HCT116 (cell line): ENCODE results near the gene CBR4. TPM values are rescaled to one million over a fixed set of nuclear protein-coding genes. Genes with fewer than 3 reads are reported as not detected.

Experiments
- ATAC-seq: fragments of 200-7000 bp; cut with Tn5 transposase; 2 replicates; pipeline ENCODE4 v1.9.1; 2020; ENCODE audit warnings: mild to moderate bottlenecking, moderate library complexity
- BruUV-seq: library from RNA; stranded (reverse); fragments of 400-500 nt; replicated peaks from 2 replicates; lab custom pipeline; 2021; lab: Mats Ljungman, UMichigan
- CTCF ChIA-PET: fragments of 300-600 bp; sonication (Branson Sonifier 250); formaldehyde crosslinking; loops from one replicate; lab custom pipeline; 2021; ENCODE audit warnings: antibody characterized with exemption; lab: Charles Lee
- POLR2A ChIA-PET: fragments of 300-600, 350-600 bp; sonication (Branson Sonifier 250); formaldehyde crosslinking; loops from one replicate; lab custom pipeline; 2021; ENCODE audit warnings: antibody characterized with exemption; lab: Charles Lee
- RAD21 ChIA-PET, 2 experiments: fragments of 300-600 bp; sonication (Branson Sonifier 250); formaldehyde crosslinking; loops; one replicate each; lab custom pipeline; 2023; ENCODE audit warnings: low total read pairs in 2 of 2; ENCODE audit not compliant: uncharacterized antibody in 2 of 2, unreplicated experiment in 2 of 2, low non-redundant PET in 1 of 2; lab: Charles Lee
- DNase-seq: peaks from one replicate; pipeline ENCODE4 v3.0.0-alpha.2; 2010; ENCODE audit warnings: low read depth, low spot score
- H2AFZ ChIP-seq: fragments of 200-600 bp; shearing (Covaris generic), sonication (generic); 2 replicates; pipeline ENCODE4 v1.6.1; 2017; ENCODE audit warnings: low read depth, mixed run types, mixed read lengths, antibody characterized with exemption, low read length; ENCODE audit not compliant: poor library complexity, severe bottlenecking
- H3K27ac ChIP-seq: 2 replicates; pipeline ENCODE4 v1.5.1; 2012; ENCODE audit warnings: low read depth, low read length
- H3K27me3 ChIP-seq: fragments of 200-600 bp; sonication (generic); 2 replicates; pipeline ENCODE4 v1.6.1; 2016; ENCODE audit warnings: mixed run types, low read length, mixed read lengths; ENCODE audit not compliant: insufficient read depth
- H3K36me3 ChIP-seq, 2 experiments: fragments of 200-500 bp in 1 of 2; fragments of 200-600 bp in 1 of 2; sonication (Bioruptor generic) in 1 of 2; sonication (generic) in 1 of 2; 2 replicates each; pipeline versions ENCODE4 v1.5.1 to v1.6.1; 2014 to 2016; ENCODE audit warnings: low read length in 2 of 2, inconsistent platforms in 1 of 2, mixed read lengths in 1 of 2, mixed run types in 1 of 2; ENCODE audit not compliant: insufficient read depth in 2 of 2, control insufficient read depth in 1 of 2
- H3K4me1 ChIP-seq, 2 experiments: fragments of 200-600 bp in 1 of 2; sonication (generic) in 1 of 2; 2 replicates each; pipeline versions ENCODE4 v1.5.1 to v1.6.1; 2012 to 2017; ENCODE audit warnings: low read length in 2 of 2, inconsistent platforms in 1 of 2, mild to moderate bottlenecking in 1 of 2, mixed read lengths in 1 of 2, mixed run types in 1 of 2, moderate library complexity in 1 of 2; ENCODE audit not compliant: insufficient read depth in 2 of 2, control insufficient read depth in 1 of 2
- H3K4me2 ChIP-seq: fragments of 200-600 bp; sonication (generic); 2 replicates; pipeline ENCODE4 v1.6.1; 2017; ENCODE audit warnings: mixed run types, low read length, mixed read lengths
- H3K4me3 ChIP-seq, 2 experiments: fragments of 200-600 bp in 1 of 2; sonication (generic) in 1 of 2; replicated peaks in 1 of 2; 2 replicates each; pipeline ENCODE4 v1.5.1; 2011 to 2016; ENCODE audit warnings: low read length in 2 of 2, control low read depth in 1 of 2, low read depth in 1 of 2, mild to moderate bottlenecking in 1 of 2, mixed read lengths in 1 of 2, mixed run types in 1 of 2
- H3K79me2 ChIP-seq: fragments of 200-600 bp; sonication (generic); 2 replicates; pipeline ENCODE4 v1.6.1; 2017; ENCODE audit warnings: mild to moderate bottlenecking, mixed run types, low read length, moderate library complexity, mixed read lengths; ENCODE audit not compliant: insufficient read depth
- H3K9ac ChIP-seq: fragments of 200-600 bp; sonication (generic); 2 replicates; pipeline ENCODE4 v1.6.1; 2016; ENCODE audit warnings: low read length, mixed read lengths
- H3K9me2 ChIP-seq: fragments of 200-600 bp; sonication (generic), shearing (Covaris generic); 2 replicates; pipeline ENCODE4 v1.6.1; 2017; ENCODE audit warnings: mixed run types, mild to moderate bottlenecking, moderate library complexity; ENCODE audit not compliant: insufficient read depth
- H3K9me3 ChIP-seq, 2 experiments: fragments of 200-500 bp in 1 of 2; fragments of 200-600 bp in 1 of 2; sonication (Bioruptor generic) in 1 of 2; sonication (generic) in 1 of 2; 2 replicates each; pipeline ENCODE4 v1.6.1; 2014 to 2017; ENCODE audit warnings: low read length in 2 of 2, mixed read lengths in 2 of 2, inconsistent platforms in 1 of 2, low read depth in 1 of 2, mild to moderate bottlenecking in 1 of 2, mixed run types in 1 of 2, moderate library complexity in 1 of 2; ENCODE audit not compliant: control insufficient read depth in 1 of 2, insufficient read depth in 1 of 2
- H4K20me1 ChIP-seq: fragments of 200-600 bp; sonication (generic), shearing (Covaris generic); 2 replicates; pipeline ENCODE4 v1.6.1; 2017; ENCODE audit warnings: mixed run types, mild to moderate bottlenecking, moderate library complexity; ENCODE audit not compliant: insufficient read depth
- CEBPB ChIP-seq: IDR thresholded peaks from 2 replicates; pipeline ENCODE4 v1.6.1; 2012; ENCODE audit warnings: low read depth
- EGR1 ChIP-seq: IDR thresholded peaks from 2 replicates; pipeline ENCODE4 v1.6.1; 2012; ENCODE audit warnings: low read depth
- ELF1 ChIP-seq: IDR thresholded peaks from 2 replicates; pipeline ENCODE4 v1.6.1; 2012; ENCODE audit warnings: low read depth, borderline replicate concordance
- FOSL1 ChIP-seq: IDR thresholded peaks from 2 replicates; pipeline ENCODE4 v1.6.1; 2012; ENCODE audit warnings: low read depth
- JUND ChIP-seq: IDR thresholded peaks from 2 replicates; pipeline ENCODE4 v1.6.1; 2012
- POLR2A ChIP-seq: IDR thresholded peaks from 2 replicates; pipeline ENCODE4 v1.7.0; 2011; ENCODE audit warnings: borderline replicate concordance; ENCODE audit not compliant: insufficient read depth, insufficient read length; ENCODE audit errors: extremely low read depth
- POLR2AphosphoS5 ChIP-seq: IDR thresholded peaks from 2 replicates; pipeline ENCODE4 v1.6.1; 2011; ENCODE audit warnings: mild to moderate bottlenecking, low read depth, low read length, moderate library complexity
- SIN3A ChIP-seq: IDR thresholded peaks from 2 replicates; pipeline ENCODE4 v1.6.1; 2012; ENCODE audit warnings: low read depth
- SRF ChIP-seq: IDR thresholded peaks from 2 replicates; pipeline ENCODE4 v1.6.1; 2012; ENCODE audit warnings: low read depth
- TCF7L2 ChIP-seq: IDR thresholded peaks from 2 replicates; pipeline ENCODE4 v1.7.0; 2011; ENCODE audit warnings: borderline replicate concordance, inconsistent platforms; ENCODE audit not compliant: insufficient read depth, insufficient read length; ENCODE audit errors: extremely low read depth
- ZNF274 ChIP-seq: fragments of 200-500 bp; sonication (Bioruptor generic); IDR thresholded peaks from 2 replicates; pipeline ENCODE4 v1.6.1; 2014; ENCODE audit warnings: mild to moderate bottlenecking, low read depth, low read length, inconsistent platforms
- intact Hi-C: fragments of 100-400 bp; cut with micrococcal nuclease; formaldehyde crosslinking; loops from 2 replicates; pipeline ENCODE4 v1.10.0; 2022
- total RNA-seq: library from RNA; stranded (reverse); gene quantifications from one replicate; pipeline ENCODE4 v1.2.1, GENCODE V29; 2021; ENCODE audit not compliant: unreplicated experiment
- TF ChIP-seq, protein P1 (sequence below): IDR thresholded peaks from 2 replicates; pipeline ENCODE4 v1.6.1; 2012
- TF ChIP-seq, protein P2 (sequence below), 3 experiments: fragments of 200-600 bp in 1 of 3; sonication (generic) in 1 of 3; IDR thresholded peaks in 2 of 3; conservative IDR thresholded peaks in 1 of 3; 2 replicates each; pipeline ENCODE4 v1.5.1; 2012 to 2017; ENCODE audit warnings: low read depth in 2 of 3, low read length in 2 of 3, antibody characterized with exemption in 1 of 3, borderline replicate concordance in 1 of 3, control low read depth in 1 of 3, mild to moderate bottlenecking in 1 of 3, mixed read lengths in 1 of 3, mixed run types in 1 of 3, moderate library complexity in 1 of 3; ENCODE audit not compliant: insufficient read depth in 1 of 3
- TF ChIP-seq, protein P3 (sequence below): IDR thresholded peaks from 2 replicates; pipeline ENCODE4 v1.6.1; 2012; ENCODE audit warnings: low read depth

The CBR4 gene
- total RNA-seq, 1 experiment from 2014 or later, result 32.3 TPM

DNA sequence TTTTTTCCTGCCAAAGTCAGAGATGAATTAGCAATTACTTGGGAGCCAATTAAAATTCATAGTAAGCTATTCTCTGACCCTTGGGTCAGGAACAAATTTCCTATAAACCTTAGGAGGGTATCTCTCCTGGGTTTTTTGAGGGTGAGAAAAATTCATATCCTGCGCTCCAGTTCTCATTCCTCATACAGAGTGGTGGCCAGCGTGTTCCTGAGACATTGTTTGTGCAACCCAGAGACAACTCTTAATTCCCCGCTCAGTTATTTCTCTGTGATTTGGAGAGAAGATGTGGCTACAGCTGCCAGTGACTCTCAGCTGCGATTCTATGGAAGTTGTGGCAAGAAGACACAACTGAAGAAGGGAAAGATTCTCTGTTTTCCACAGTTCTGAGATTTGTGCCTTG, 37.9 kb upstream of the CBR4 start:
- Histone ChIP-seq H3K9ac (no peak overlapping the region), H3K9me3 (no peaks in the 10 kb centered on the region), H3K9me2 (no peaks in the 10 kb centered on the region), H3K4me1 (no peaks in the 10 kb centered on the region), H3K36me3 (no peaks in the 10 kb centered on the region), H3K27me3 (no peaks in the 10 kb centered on the region), H4K20me1 (no peaks in the 10 kb centered on the region), H3K27ac (no peak overlapping the region), H2AFZ (no peak overlapping the region), H3K4me2 (no peak overlapping the region), H3K79me2 (no peaks in the 10 kb centered on the region), H3K4me3 (no peak overlapping the region)
- ATAC-seq, result no peak
- intact Hi-C loops, result no loop called here
- TF ChIP-seq ZNF274 (no peak), TCF7L2 (no peak), FOSL1 (no peak), EGR1 (no peak), CEBPB (no peak), SIN3A (no peak), JUND (no peak), POLR2AphosphoS5 (no peak), SRF (no peak), POLR2A (no peak), ELF1 (no peak)
- TF ChIP-seq, protein P1, sequence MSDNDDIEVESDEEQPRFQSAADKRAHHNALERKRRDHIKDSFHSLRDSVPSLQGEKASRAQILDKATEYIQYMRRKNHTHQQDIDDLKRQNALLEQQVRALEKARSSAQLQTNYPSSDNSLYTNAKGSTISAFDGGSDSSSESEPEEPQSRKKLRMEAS, result no peak
- TF ChIP-seq, protein P2, sequence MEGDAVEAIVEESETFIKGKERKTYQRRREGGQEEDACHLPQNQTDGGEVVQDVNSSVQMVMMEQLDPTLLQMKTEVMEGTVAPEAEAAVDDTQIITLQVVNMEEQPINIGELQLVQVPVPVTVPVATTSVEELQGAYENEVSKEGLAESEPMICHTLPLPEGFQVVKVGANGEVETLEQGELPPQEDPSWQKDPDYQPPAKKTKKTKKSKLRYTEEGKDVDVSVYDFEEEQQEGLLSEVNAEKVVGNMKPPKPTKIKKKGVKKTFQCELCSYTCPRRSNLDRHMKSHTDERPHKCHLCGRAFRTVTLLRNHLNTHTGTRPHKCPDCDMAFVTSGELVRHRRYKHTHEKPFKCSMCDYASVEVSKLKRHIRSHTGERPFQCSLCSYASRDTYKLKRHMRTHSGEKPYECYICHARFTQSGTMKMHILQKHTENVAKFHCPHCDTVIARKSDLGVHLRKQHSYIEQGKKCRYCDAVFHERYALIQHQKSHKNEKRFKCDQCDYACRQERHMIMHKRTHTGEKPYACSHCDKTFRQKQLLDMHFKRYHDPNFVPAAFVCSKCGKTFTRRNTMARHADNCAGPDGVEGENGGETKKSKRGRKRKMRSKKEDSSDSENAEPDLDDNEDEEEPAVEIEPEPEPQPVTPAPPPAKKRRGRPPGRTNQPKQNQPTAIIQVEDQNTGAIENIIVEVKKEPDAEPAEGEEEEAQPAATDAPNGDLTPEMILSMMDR (IDR thresholded peaks at IDR 0.05 in 2 of 3, conservative IDR thresholded peaks at IDR 0.05 in 1 of 3; ENCODE audit: borderline replicate concordance in 1 of 3, insufficient read depth in 1 of 3, low read depth in 2 of 3, low read length in 2 of 3), result no peak
- TF ChIP-seq, protein P3, sequence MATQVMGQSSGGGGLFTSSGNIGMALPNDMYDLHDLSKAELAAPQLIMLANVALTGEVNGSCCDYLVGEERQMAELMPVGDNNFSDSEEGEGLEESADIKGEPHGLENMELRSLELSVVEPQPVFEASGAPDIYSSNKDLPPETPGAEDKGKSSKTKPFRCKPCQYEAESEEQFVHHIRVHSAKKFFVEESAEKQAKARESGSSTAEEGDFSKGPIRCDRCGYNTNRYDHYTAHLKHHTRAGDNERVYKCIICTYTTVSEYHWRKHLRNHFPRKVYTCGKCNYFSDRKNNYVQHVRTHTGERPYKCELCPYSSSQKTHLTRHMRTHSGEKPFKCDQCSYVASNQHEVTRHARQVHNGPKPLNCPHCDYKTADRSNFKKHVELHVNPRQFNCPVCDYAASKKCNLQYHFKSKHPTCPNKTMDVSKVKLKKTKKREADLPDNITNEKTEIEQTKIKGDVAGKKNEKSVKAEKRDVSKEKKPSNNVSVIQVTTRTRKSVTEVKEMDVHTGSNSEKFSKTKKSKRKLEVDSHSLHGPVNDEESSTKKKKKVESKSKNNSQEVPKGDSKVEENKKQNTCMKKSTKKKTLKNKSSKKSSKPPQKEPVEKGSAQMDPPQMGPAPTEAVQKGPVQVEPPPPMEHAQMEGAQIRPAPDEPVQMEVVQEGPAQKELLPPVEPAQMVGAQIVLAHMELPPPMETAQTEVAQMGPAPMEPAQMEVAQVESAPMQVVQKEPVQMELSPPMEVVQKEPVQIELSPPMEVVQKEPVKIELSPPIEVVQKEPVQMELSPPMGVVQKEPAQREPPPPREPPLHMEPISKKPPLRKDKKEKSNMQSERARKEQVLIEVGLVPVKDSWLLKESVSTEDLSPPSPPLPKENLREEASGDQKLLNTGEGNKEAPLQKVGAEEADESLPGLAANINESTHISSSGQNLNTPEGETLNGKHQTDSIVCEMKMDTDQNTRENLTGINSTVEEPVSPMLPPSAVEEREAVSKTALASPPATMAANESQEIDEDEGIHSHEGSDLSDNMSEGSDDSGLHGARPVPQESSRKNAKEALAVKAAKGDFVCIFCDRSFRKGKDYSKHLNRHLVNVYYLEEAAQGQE, result no peak
- ChIA-PET CTCF (no interaction called here), POLR2A (no interaction called here), RAD21 (no interaction called here)
- no peak for DNase-seq
- no TSS peak for BruUV-seq
